Measurements from ENCODE around the gene EYA4. TPM values are rescaled to one million over a fixed set of nuclear protein-coding genes. Genes with fewer than 3 reads are reported as not detected.

Gene EYA4
- total and polyA plus RNA-seq, 2 of the 4 experiments (the other 2 are of a cell fraction) = 5.7 to 11.1 TPM

DNA sequence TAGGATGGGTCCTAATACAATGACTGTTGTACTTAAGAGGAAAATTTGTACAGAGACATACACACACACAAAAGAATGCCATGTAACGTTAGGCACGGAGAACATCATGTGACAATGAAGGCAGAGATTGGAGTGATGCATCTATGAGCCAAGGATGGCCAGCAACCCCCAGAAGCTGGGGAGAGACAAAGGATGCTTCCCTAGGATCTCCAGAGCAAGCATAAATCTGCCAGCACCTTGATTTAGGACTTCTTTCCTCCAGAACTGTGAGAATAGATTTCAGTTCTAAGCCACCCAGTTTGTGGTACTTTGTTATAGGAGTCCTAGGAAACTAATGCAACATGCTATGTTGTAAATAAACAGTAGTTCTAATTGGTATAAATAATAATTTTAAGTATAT is 25.0 kb downstream of the EYA4 start:
- Histone ChIP-seq H3K27ac (ENCODE audit: insufficient read depth, low read length) (no peak overlapping the region), H2BK5ac (ENCODE audit: low read depth, low read length, poor library complexity, severe bottlenecking) (no peak overlapping the region), H2AFZ (replicated peaks; ENCODE audit: low read length, poor library complexity) (no peak overlapping the region), H3K18ac (ENCODE audit: low read depth, low read length) (no peak overlapping the region), H3K9me3 (ENCODE audit: control insufficient read depth, insufficient read depth, low read length) (no peaks in the 10 kb centered on the region), H4K20me1 (ENCODE audit: insufficient read depth, low read length) (no peaks in the 10 kb centered on the region; the same call in 1 of the 2 replicates), H3K9me1 (ENCODE audit: insufficient read depth, low read length) (peaks cover 2% of the 10 kb centered on the region; the same call in 1 of the 2 replicates), H3K4me1 (ENCODE audit: control insufficient read depth, insufficient read depth, low read length) (no peaks in the 10 kb centered on the region), H2BK120ac (ENCODE audit: low read depth, low read length) (no peak overlapping the region), H2BK20ac (ENCODE audit: low read depth, low read length) (no peak overlapping the region), H4K5ac (ENCODE audit: low read depth, low read length) (no peak overlapping the region), H3K9ac (ENCODE audit: low read depth, low read length) (no peak overlapping the region), H4K8ac (ENCODE audit: low read depth in 2 of 2, low read length in 2 of 2) (no peak overlapping the region), H4K91ac (ENCODE audit: insufficient read depth, low read depth, low read length) (no peak overlapping the region), H3K56ac (ENCODE audit: extremely low read depth, insufficient read depth, low read length) (no peak overlapping the region), H3K14ac (replicated peaks; ENCODE audit: low read depth, low read length) (no peak overlapping the region), H3K23ac (ENCODE audit: low read depth, low read length) (no peak overlapping the region), H2AK9ac (replicated peaks; ENCODE audit: low read depth, low read length, poor library complexity) (no peak overlapping the region), H3K4me3 (ENCODE audit: insufficient read depth, low read depth, low read length) (no peak overlapping the region), H3K36me3 (ENCODE audit: control insufficient read depth, insufficient read depth, low read length) (peaks cover 7% of the 10 kb centered on the region), H3K79me1 (ENCODE audit: low read depth in 1 of 2, low read length in 2 of 2) (peaks cover 11 to 17% of the 10 kb centered on the region in 2 experiments), H2BK15ac (ENCODE audit: low read depth, low read length) (no peak overlapping the region), H3K27me3 (ENCODE audit: control insufficient read depth, insufficient read depth, low read length) (no peaks in the 10 kb centered on the region), H3K4me2 (ENCODE audit: low read depth, low read length) (no peak overlapping the region), H2AK5ac (ENCODE audit: low read depth, low read length) (no peak overlapping the region), H3K4ac (ENCODE audit: low read depth, low read length) (no peak overlapping the region)
- TF ChIP-seq CEBPB (IDR thresholded peaks at IDR 0.05; ENCODE audit: low read depth, low read length) = no peak
- TF ChIP-seq POLR2A (IDR thresholded peaks at IDR 0.05; ENCODE audit: low read depth, low read length) = no peak
- no peak for TF ChIP-seq MAFK (IDR thresholded peaks at IDR 0.05; ENCODE audit: low read depth, low read length)
- no peak for TF ChIP-seq SMC3 (IDR thresholded peaks at IDR 0.05; ENCODE audit: low read depth, low read length)
- TF ChIP-seq MAZ (IDR thresholded peaks at IDR 0.05; ENCODE audit: borderline replicate concordance, low read depth, low read length) = no peak
- no peak for TF ChIP-seq CHD1 (IDR thresholded peaks at IDR 0.05; ENCODE audit: low read depth, low read length)
- TF ChIP-seq NFE2L2 (IDR thresholded peaks at IDR 0.05; ENCODE audit: low read depth, low read length) = no peak
- TF ChIP-seq, protein P1, sequence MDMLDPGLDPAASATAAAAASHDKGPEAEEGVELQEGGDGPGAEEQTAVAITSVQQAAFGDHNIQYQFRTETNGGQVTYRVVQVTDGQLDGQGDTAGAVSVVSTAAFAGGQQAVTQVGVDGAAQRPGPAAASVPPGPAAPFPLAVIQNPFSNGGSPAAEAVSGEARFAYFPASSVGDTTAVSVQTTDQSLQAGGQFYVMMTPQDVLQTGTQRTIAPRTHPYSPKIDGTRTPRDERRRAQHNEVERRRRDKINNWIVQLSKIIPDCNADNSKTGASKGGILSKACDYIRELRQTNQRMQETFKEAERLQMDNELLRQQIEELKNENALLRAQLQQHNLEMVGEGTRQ (IDR thresholded peaks at IDR 0.05; ENCODE audit: low read depth, low read length) = no peak
- TF ChIP-seq RCOR1 (IDR thresholded peaks at IDR 0.05; ENCODE audit: insufficient replicate concordance, low read length) = no peak
- no peak for TF ChIP-seq FOS (IDR thresholded peaks at IDR 0.05; ENCODE audit: low read depth, low read length)
- no peak for TF ChIP-seq MXI1 (IDR thresholded peaks at IDR 0.05; ENCODE audit: borderline replicate concordance, low read depth, low read length)
- TF ChIP-seq, protein P2, sequence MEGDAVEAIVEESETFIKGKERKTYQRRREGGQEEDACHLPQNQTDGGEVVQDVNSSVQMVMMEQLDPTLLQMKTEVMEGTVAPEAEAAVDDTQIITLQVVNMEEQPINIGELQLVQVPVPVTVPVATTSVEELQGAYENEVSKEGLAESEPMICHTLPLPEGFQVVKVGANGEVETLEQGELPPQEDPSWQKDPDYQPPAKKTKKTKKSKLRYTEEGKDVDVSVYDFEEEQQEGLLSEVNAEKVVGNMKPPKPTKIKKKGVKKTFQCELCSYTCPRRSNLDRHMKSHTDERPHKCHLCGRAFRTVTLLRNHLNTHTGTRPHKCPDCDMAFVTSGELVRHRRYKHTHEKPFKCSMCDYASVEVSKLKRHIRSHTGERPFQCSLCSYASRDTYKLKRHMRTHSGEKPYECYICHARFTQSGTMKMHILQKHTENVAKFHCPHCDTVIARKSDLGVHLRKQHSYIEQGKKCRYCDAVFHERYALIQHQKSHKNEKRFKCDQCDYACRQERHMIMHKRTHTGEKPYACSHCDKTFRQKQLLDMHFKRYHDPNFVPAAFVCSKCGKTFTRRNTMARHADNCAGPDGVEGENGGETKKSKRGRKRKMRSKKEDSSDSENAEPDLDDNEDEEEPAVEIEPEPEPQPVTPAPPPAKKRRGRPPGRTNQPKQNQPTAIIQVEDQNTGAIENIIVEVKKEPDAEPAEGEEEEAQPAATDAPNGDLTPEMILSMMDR (conservative IDR thresholded peaks at IDR 0.05; ENCODE audit: low read depth, low read length) = no peak
- intact Hi-C loops (cut with micrococcal nuclease) = no loop called here
- ATAC-seq (ENCODE audit: low read depth) = no peak
- BruUV-seq (replicated peaks) = no TSS peak
- dilution Hi-C loops (cut with HindIII; ENCODE audit: low sequenced_read_pairs, unreplicated experiment) = no loop called here
- in situ Hi-C loops (cut with MboI; ENCODE audit: low sequenced_read_pairs) = no loop called here
- no peak for DNase-seq
- ChIA-PET CTCF (no interaction called here), POLR2A (ENCODE audit: unreplicated experiment) (no interaction called here)
- no CpG with 5 or more reads among the region's 2 CpGs for WGBS, 2 experiments (ENCODE audit: extremely low coverage in 2 of 2, insufficient read length in 1 of 2)

Measured in IMR-90 (cell line).